ENCODE data around the gene KHDRBS1.

DNA sequence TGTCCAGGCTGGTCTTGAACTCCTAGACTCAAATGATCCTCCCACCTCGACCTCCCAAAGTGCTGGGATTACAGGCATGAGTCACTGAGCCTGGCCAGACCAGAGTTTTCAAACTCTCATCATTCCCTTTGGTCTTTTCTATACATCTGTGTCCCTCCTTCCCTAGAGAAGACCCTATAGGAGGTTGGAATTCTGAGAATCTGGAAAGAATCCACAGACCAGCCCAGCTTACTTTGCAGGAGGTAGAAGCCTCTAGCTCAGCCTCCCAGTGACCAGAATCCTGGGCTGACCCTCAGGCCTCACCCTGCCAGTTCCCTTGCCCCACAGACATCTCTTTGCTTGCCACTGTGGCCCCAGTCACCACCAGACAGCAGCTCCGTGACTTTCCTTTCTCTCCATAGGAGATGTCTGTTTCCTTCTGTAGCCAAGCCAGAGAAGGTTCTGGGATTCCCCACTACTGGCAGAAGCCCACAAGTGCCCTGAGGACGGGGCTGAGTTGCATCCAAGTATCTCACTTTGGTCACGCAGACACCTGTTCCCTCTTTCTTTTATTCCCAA, 34.7 kb upstream of the KHDRBS1 start:
- TF ChIP-seq, protein P1, sequence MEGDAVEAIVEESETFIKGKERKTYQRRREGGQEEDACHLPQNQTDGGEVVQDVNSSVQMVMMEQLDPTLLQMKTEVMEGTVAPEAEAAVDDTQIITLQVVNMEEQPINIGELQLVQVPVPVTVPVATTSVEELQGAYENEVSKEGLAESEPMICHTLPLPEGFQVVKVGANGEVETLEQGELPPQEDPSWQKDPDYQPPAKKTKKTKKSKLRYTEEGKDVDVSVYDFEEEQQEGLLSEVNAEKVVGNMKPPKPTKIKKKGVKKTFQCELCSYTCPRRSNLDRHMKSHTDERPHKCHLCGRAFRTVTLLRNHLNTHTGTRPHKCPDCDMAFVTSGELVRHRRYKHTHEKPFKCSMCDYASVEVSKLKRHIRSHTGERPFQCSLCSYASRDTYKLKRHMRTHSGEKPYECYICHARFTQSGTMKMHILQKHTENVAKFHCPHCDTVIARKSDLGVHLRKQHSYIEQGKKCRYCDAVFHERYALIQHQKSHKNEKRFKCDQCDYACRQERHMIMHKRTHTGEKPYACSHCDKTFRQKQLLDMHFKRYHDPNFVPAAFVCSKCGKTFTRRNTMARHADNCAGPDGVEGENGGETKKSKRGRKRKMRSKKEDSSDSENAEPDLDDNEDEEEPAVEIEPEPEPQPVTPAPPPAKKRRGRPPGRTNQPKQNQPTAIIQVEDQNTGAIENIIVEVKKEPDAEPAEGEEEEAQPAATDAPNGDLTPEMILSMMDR (IDR thresholded peaks at IDR 0.05): no peak
- TF ChIP-seq POLR2A (IDR thresholded peaks at IDR 0.05): no peak
